ENCODE measurements around the gene MAPK8. TPM values are rescaled to one million over a fixed set of nuclear protein-coding genes. Genes with fewer than 3 reads are reported as not detected.

MAPK8 gene
- total and polyA plus RNA-seq, 12 donors, result 7.6 to 103 (median 31.9) TPM

DNA sequence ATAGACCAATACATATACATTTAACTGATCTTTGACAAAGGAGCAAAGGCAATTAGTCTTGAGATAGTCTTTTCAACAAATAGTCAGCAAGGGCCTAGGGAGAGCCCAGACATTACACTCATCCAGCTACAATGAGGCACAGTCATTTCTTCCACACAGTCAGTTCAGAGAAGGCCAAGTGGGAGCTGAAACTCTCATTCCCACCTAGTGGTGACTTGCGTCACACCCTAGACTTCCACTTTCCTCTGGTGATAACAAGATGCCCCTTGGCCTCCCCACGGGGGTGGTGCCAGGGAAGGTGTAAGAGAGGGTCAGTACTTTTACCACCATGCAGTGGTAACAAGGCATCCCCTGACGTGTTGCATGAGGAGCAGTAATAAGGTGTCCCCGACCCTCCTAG is 39.9 kb upstream of the MAPK8 start:
- no peaks in the 10 kb centered on the region for H3K4me1 ChIP-seq (replicated peaks in 1 of 2)
- DNase-seq, result no peak
- 82 to 94% (median 89%) methylated on average over 3 to 4 of the region's 4 CpGs for WGBS, 4 donors
- H3K36me3 ChIP-seq (replicated peaks in 1 of 2), result no peaks in the 10 kb centered on the region
- H3K9me3 ChIP-seq (replicated peaks in 1 of 3), result no peaks in the 10 kb centered on the region
- TF ChIP-seq POLR2A (IDR thresholded peaks at IDR 0.05), result no peak
- TF ChIP-seq, protein P1, sequence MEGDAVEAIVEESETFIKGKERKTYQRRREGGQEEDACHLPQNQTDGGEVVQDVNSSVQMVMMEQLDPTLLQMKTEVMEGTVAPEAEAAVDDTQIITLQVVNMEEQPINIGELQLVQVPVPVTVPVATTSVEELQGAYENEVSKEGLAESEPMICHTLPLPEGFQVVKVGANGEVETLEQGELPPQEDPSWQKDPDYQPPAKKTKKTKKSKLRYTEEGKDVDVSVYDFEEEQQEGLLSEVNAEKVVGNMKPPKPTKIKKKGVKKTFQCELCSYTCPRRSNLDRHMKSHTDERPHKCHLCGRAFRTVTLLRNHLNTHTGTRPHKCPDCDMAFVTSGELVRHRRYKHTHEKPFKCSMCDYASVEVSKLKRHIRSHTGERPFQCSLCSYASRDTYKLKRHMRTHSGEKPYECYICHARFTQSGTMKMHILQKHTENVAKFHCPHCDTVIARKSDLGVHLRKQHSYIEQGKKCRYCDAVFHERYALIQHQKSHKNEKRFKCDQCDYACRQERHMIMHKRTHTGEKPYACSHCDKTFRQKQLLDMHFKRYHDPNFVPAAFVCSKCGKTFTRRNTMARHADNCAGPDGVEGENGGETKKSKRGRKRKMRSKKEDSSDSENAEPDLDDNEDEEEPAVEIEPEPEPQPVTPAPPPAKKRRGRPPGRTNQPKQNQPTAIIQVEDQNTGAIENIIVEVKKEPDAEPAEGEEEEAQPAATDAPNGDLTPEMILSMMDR (IDR thresholded peaks at IDR 0.05), result no peak
- intact Hi-C loops (cut with DNase I), result no loop called here
- no peak overlapping the region for H3K27ac ChIP-seq
- H3K27me3 ChIP-seq, result no peaks in the 10 kb centered on the region
- no peak overlapping the region for H3K4me3 ChIP-seq

DNA sequence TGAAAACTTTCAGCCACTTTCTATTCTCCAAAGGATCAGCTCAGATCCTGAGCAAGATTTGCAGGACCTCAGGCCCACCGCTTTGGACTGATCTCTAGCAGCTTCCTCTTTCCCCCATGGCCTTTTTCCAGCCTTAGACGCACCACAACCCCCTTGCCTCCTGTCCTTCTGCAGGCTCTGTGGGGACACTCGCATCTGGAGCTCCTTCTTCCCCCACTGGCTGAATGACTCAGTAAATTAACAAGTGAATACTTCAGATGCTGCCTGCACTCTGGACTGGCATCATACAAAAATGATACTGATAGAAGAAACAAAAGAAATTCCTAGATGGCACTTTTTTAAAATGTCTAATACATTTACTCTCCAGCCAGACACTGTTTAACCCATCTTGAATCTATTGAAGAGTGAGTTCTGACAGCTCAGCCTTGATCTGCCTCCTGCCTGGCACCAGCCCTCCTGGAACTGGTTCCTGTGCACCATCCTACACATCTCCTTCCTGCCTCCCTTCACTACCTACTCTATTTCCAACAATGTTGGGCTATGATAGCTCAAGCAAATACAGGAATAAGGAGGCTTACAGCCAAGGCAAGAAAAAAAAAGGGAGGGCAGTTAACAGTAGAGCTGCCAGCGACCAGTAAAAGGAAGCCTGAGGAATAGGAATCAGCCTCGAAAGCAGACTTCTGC is 35.3 kb upstream of the MAPK8 start:
- 73 to 75% (median 74%) methylated on average over 5 of the region's 5 CpGs for WGBS, 4 donors
- TF ChIP-seq POLR2A (IDR thresholded peaks at IDR 0.05), result no peak
- TF ChIP-seq, protein P1 (IDR thresholded peaks at IDR 0.05), result no peak
- DNase-seq, result no peak
- no peak overlapping the region for H3K4me3 ChIP-seq
- H3K36me3 ChIP-seq (replicated peaks in 1 of 2), result no peaks in the 10 kb centered on the region
- no peaks in the 10 kb centered on the region for H3K4me1 ChIP-seq (replicated peaks in 1 of 2)
- H3K27me3 ChIP-seq, result no peaks in the 10 kb centered on the region
- H3K27ac ChIP-seq, result no peak overlapping the region
- H3K9me3 ChIP-seq (replicated peaks in 1 of 3), result no peaks in the 10 kb centered on the region
- intact Hi-C loops (cut with DNase I), result no loop called here

DNA sequence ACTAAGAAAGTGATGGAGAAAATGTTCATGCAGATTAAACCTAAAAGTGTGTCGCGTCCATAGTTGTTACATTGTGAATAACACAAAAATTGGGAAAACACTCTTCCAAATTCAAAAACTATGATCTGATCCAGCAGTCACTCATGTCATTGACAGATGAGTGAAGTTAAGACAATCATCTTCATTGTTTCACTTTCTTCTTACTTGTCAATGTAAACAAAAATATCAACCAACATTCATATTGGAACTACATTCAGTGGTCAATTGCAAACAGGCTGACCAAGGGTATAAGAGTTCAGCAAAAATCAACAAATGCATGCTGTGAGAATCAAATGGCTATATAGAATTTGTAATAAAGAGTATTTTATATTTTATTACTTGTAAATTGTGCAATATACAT is 33.8 kb upstream of the MAPK8 start:
- intact Hi-C loops (cut with DNase I), result no loop called here
- Histone ChIP-seq H3K9me3 (replicated peaks in 1 of 3) (no peaks in the 10 kb centered on the region), H3K27ac (no peak overlapping the region), H3K36me3 (replicated peaks in 1 of 2) (no peaks in the 10 kb centered on the region), H3K27me3 (no peaks in the 10 kb centered on the region), H3K4me1 (replicated peaks in 1 of 2) (no peaks in the 10 kb centered on the region), H3K4me3 (no peak overlapping the region)
- WGBS, 4 donors, result 92 to 98% (median 94%) methylated on average over 2 of the region's 2 CpGs
- no peak for DNase-seq
- TF ChIP-seq POLR2A (IDR thresholded peaks at IDR 0.05), result no peak
- TF ChIP-seq, protein P1 (IDR thresholded peaks at IDR 0.05), result no peak

DNA sequence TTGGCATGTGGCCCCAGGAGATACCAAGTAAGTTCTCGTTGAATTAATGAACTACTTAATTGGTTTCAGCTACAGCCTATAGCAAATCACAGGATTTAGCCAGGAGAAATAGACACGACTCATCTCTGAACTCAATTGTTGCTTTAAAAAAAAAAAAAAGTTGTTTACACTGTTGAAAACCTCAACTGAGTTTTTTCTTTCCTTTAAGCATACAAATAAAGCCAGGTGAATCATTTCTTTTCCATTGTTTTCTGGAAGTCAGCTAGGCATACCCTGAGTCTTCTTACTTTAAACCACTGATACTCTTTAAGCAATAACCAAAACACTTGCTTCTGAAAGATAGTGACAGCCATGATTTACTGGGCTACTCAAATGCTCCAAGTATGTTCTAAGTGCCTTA is 32.7 kb upstream of the MAPK8 start:
- Histone ChIP-seq H3K27ac (no peak overlapping the region), H3K4me3 (no peak overlapping the region), H3K36me3 (replicated peaks in 1 of 2) (no peaks in the 10 kb centered on the region), H3K27me3 (no peaks in the 10 kb centered on the region), H3K9me3 (replicated peaks in 1 of 3) (no peaks in the 10 kb centered on the region), H3K4me1 (replicated peaks in 1 of 2) (no peaks in the 10 kb centered on the region)
- intact Hi-C loops (cut with DNase I), result no loop called here
- WGBS, 4 donors, result 73 to 82% (median 75%) methylated on average over 2 of the region's 2 CpGs
- DNase-seq, result no peak
- TF ChIP-seq, protein P1 (IDR thresholded peaks at IDR 0.05), result no peak
- no peak for TF ChIP-seq POLR2A (IDR thresholded peaks at IDR 0.05)
